Activated T-cell treated with anti-CD3 and anti-CD28 coated beads for 24 hours (primary cell): ENCODE results near the gene STAMBPL1.
"Not testable (repeated sequence)": the region's sequence is repeated elsewhere in the genome, so short reads cannot be mapped to it uniquely, and the experiment has no call there.

ENCODE experiments used
- DNase-seq: peaks from one replicate; pipeline ENCODE4 v3.0.0-alpha.2; 2020; ENCODE audit warnings: low read depth

Gene STAMBPL1

GRCh38 chr10:88879534-88880281, at the start of gene STAMBPL1:
STAMBPL1 (plus strand) TSS chr10:88880245; CDS start chr10:88901709, 21,464 bp downstream.
- DNase-seq = no peak

GRCh38 chr10:88830643-88831268, 49.3 kb upstream of the STAMBPL1 start:
- DNase-seq = no peak

- DNase-seq = no peak
Measured at GRCh38 chr10:88831709-88832108, 48.3 kb upstream of the STAMBPL1 start.

GRCh38 chr10:88832376-88832775, 47.7 kb upstream of the STAMBPL1 start:
- no peak for DNase-seq

- DNase-seq = no peak
Measured at GRCh38 chr10:88833156-88833555, 46.9 kb upstream of the STAMBPL1 start.

- DNase-seq = no peak
Measured at GRCh38 chr10:88833723-88834122, 46.3 kb upstream of the STAMBPL1 start.

- DNase-seq = peak; percentile 83
Measured at GRCh38 chr10:88835096-88835909, 44.7 kb upstream of the STAMBPL1 start.

- DNase-seq = no peak
Measured at GRCh38 chr10:88835910-88836221, 44.2 kb upstream of the STAMBPL1 start.

GRCh38 chr10:88837632-88838031, 42.4 kb upstream of the STAMBPL1 start:
- DNase-seq = not testable (repeated sequence)

GRCh38 chr10:88838766-88839350, 41.2 kb upstream of the STAMBPL1 start:
- DNase-seq = no peak

- no peak for DNase-seq
Measured at GRCh38 chr10:88840104-88840503, 39.9 kb upstream of the STAMBPL1 start.

GRCh38 chr10:88840881-88841280, 39.2 kb upstream of the STAMBPL1 start:
- no peak for DNase-seq

GRCh38 chr10:88841316-88842111, 38.5 kb upstream of the STAMBPL1 start:
- no peak for DNase-seq

GRCh38 chr10:88843171-88843570, 36.9 kb upstream of the STAMBPL1 start:
- no peak for DNase-seq

GRCh38 chr10:88848499-88848898, 31.5 kb upstream of the STAMBPL1 start:
- DNase-seq = no peak

GRCh38 chr10:88849234-88849633, 30.8 kb upstream of the STAMBPL1 start:
- DNase-seq = no peak

- no peak for DNase-seq
Measured at GRCh38 chr10:88850712-88851111, 29.3 kb upstream of the STAMBPL1 start.

- no peak for DNase-seq
Measured at GRCh38 chr10:88851706-88852105, 28.3 kb upstream of the STAMBPL1 start, which contains the start of gene ANKRD22. ANKRD22 (minus strand) TSS chr10:88851844; CDS start chr10:88851607, 237 bp downstream.

- DNase-seq = no peak
Measured at GRCh38 chr10:88852327-88852726, 27.7 kb upstream of the STAMBPL1 start.

GRCh38 chr10:88853155-88853881, 26.7 kb upstream of the STAMBPL1 start:
- DNase-seq = no peak

- no peak for DNase-seq
Measured at GRCh38 chr10:88854684-88855083, 25.4 kb upstream of the STAMBPL1 start.
